ENCODE results near the gene EDEM1.

DNA sequence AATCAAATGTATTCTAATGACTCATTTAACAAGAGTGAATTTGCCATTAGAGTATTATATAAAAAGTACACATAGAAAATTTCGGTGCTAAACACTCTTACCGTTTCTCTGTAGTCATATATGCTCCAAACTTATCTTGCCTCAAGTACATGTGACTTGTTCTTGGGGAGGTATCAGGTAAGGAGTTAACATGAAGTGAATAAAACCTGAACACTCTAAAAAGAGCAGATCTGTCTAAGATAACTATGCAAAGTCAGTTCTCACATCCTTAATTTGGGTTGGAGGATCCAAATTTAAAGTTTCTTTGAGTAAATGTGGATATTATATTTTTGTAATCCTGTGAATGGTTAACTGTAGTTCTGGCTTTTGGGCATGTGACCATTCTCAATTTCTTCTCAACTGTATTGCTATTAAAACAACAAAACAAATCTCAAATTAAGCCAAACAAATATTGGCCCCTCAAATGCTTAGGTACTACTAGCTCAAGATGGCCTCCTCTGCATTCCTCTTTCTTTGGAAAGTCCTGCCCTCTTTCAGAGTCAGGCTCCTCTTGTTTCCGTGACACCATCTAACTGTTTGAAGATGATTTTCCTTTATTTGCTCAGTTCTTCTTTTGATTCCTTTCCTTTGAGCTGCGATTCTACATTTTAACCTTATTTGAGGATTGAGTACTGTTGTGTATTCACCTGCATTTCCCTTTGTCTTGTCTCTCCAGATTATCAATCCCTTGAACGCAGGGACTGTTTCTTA, 4.2 kb downstream of the EDEM1 start:
- TF ChIP-seq, protein P1, sequence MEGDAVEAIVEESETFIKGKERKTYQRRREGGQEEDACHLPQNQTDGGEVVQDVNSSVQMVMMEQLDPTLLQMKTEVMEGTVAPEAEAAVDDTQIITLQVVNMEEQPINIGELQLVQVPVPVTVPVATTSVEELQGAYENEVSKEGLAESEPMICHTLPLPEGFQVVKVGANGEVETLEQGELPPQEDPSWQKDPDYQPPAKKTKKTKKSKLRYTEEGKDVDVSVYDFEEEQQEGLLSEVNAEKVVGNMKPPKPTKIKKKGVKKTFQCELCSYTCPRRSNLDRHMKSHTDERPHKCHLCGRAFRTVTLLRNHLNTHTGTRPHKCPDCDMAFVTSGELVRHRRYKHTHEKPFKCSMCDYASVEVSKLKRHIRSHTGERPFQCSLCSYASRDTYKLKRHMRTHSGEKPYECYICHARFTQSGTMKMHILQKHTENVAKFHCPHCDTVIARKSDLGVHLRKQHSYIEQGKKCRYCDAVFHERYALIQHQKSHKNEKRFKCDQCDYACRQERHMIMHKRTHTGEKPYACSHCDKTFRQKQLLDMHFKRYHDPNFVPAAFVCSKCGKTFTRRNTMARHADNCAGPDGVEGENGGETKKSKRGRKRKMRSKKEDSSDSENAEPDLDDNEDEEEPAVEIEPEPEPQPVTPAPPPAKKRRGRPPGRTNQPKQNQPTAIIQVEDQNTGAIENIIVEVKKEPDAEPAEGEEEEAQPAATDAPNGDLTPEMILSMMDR (IDR thresholded peaks at IDR 0.05), result no peak
- TF ChIP-seq POLR2A (IDR thresholded peaks at IDR 0.05), result no peak

All from ovary (tissue), 3 donors.